GM10266 (cell line): ENCODE data around the gene EGFL7.

ENCODE experiments used
- DNase-seq: peaks from one replicate; pipeline ENCODE4 v3.0.0; 2012; ENCODE audit errors: extremely low spot score
- CTCF ChIP-seq: IDR thresholded peaks from 2 replicates; pipeline ENCODE4 v1.5.1; 2012; ENCODE audit warnings: mild to moderate bottlenecking, low read depth; ENCODE audit not compliant: control insufficient read depth, insufficient read depth; ENCODE audit errors: missing control alignments

Gene EGFL7

GRCh38 chr9:136694163-136694871 is 31.6 kb downstream of the EGFL7 start:
- peak; percentile 66 for TF ChIP-seq CTCF
- DNase-seq, result peak; percentile 76

GRCh38 chr9:136694872-136695247 is 32.1 kb downstream of the EGFL7 start:
- no peak for DNase-seq
- no peak for TF ChIP-seq CTCF

GRCh38 chr9:136695435-136695895 is 32.7 kb downstream of the EGFL7 start:
- TF ChIP-seq CTCF, result no peak
- no peak for DNase-seq

- no peak for TF ChIP-seq CTCF
- DNase-seq, result no peak
Observed at GRCh38 chr9:136695955-136696354, 33.2 kb downstream of the EGFL7 start.

- no peak for TF ChIP-seq CTCF
- DNase-seq, result no peak
Observed at GRCh38 chr9:136696502-136696901, 33.8 kb downstream of the EGFL7 start.

- DNase-seq, result no peak
- TF ChIP-seq CTCF, result no peak
Observed at GRCh38 chr9:136697146-136697820, 34.6 kb downstream of the EGFL7 start.
